GM18951 (cell line): ENCODE measurements around the gene ATG9B.

Experiments used
- POLR2A ChIP-seq: IDR thresholded peaks from 4 replicates; pipeline ENCODE4 v1.6.1; 2011; ENCODE audit warnings: mild to moderate bottlenecking; ENCODE audit not compliant: insufficient read length, insufficient read depth; ENCODE audit errors: extremely low read depth
- in situ Hi-C: fragments of 300-500 bp; cut with MboI; formaldehyde crosslinking; loops from one replicate; pipeline ENCODE4 v1.12.0; 2022; ENCODE audit warnings: low sequenced_read_pairs, mixed read lengths, inconsistent platforms; ENCODE audit not compliant: unreplicated experiment

ATG9B gene

GRCh38 chr7:151025924-151026671 lies 1.8 kb upstream of the ATG9B start:
- in situ Hi-C loops = no loop called here
- no peak for TF ChIP-seq POLR2A

GRCh38 chr7:151023232-151023631 lies 1.1 kb downstream of the ATG9B start:
- in situ Hi-C loops = no loop called here
- no peak for TF ChIP-seq POLR2A

GRCh38 chr7:151020231-151020630 lies 4.1 kb downstream of the ATG9B start:
- in situ Hi-C loops = no loop called here
- no peak for TF ChIP-seq POLR2A

- in situ Hi-C loops = no loop called here
- TF ChIP-seq POLR2A = no peak
Measured at GRCh38 chr7:151019130-151019447, 5.2 kb downstream of the ATG9B start.

- in situ Hi-C loops = no loop called here
- no peak for TF ChIP-seq POLR2A
Measured at GRCh38 chr7:151018421-151019129, 5.7 kb downstream of the ATG9B start.

GRCh38 chr7:151017953-151018420 lies 6.3 kb downstream of the ATG9B start:
- in situ Hi-C loops = no loop called here
- no peak for TF ChIP-seq POLR2A

- no peak for TF ChIP-seq POLR2A
Measured at GRCh38 chr7:151017370-151017952, 6.8 kb downstream of the ATG9B start.

GRCh38 chr7:151016942-151017341 lies 7.4 kb downstream of the ATG9B start:
- in situ Hi-C loops = no loop called here
- no peak for TF ChIP-seq POLR2A

More at GRCh38 chr7:151017370-151017952, 6.8 kb downstream of the ATG9B start:
- in situ Hi-C loops = no loop called here

GRCh38 chr7:151016505-151016904 lies 7.8 kb downstream of the ATG9B start:
- TF ChIP-seq POLR2A = no peak
- in situ Hi-C loops = no loop called here

- no peak for TF ChIP-seq POLR2A
- in situ Hi-C loops = no loop called here
Measured at GRCh38 chr7:151015967-151016366, 8.3 kb downstream of the ATG9B start.

- no peak for TF ChIP-seq POLR2A
- in situ Hi-C loops = no loop called here
Measured at GRCh38 chr7:151014950-151015349, 9.3 kb downstream of the ATG9B start.

GRCh38 chr7:151013733-151014497 lies 10.4 kb downstream of the ATG9B start:
- TF ChIP-seq POLR2A = peak; percentile 27
- in situ Hi-C loops = no loop called here

- TF ChIP-seq POLR2A = no peak
- in situ Hi-C loops = no loop called here
Measured at GRCh38 chr7:151013356-151013732, 10.9 kb downstream of the ATG9B start.
